Astrocyte (in vitro differentiated cells and primary cell): Measurements from ENCODE around the gene MCF2L2. TPM values are rescaled to one million over a fixed set of nuclear protein-coding genes. Genes with fewer than 3 reads are reported as not detected.

ENCODE experiments used
- DNase-seq: peaks from one replicate; pipeline ENCODE4 v3.0.0-alpha.2; 2010; ENCODE audit warnings: low read depth
- FAIRE-seq: peaks from 2 replicates; lab custom pipeline; 2011; peaks lifted over from hg19 to GRCh38; lab: Jason Lieb, UNC
- H2AFZ ChIP-seq: 2 replicates; pipeline ENCODE4 v1.6.0; 2012; ENCODE audit warnings: low read depth, low read length, inconsistent platforms
- H3K27ac ChIP-seq: 2 replicates; pipeline ENCODE4 v1.5.1; 2011; ENCODE audit warnings: low read depth, low read length, inconsistent platforms
- H3K27me3 ChIP-seq: 2 replicates; pipeline ENCODE4 v1.6.0; 2011; ENCODE audit warnings: low read length, inconsistent platforms; ENCODE audit not compliant: insufficient read depth
- H3K36me3 ChIP-seq: 2 replicates; pipeline ENCODE4 v1.5.1; 2011; ENCODE audit warnings: low read length, inconsistent platforms; ENCODE audit not compliant: insufficient read depth
- H3K4me1 ChIP-seq: 2 replicates; pipeline ENCODE4 v1.5.1; 2011; ENCODE audit warnings: low read length, inconsistent platforms; ENCODE audit not compliant: insufficient read depth
- H3K4me2 ChIP-seq: 2 replicates; pipeline ENCODE4 v1.6.0; 2012; ENCODE audit warnings: low read length, inconsistent platforms
- H3K4me3 ChIP-seq: 2 replicates; pipeline ENCODE4 v1.5.1; 2011; ENCODE audit warnings: low read depth, mild to moderate bottlenecking, low read length, inconsistent platforms; ENCODE audit not compliant: insufficient read depth
- H3K79me2 ChIP-seq: 2 replicates; pipeline ENCODE4 v1.6.0; 2012; ENCODE audit warnings: mild to moderate bottlenecking, low read length, inconsistent platforms; ENCODE audit not compliant: insufficient read depth
- H3K9ac ChIP-seq: 2 replicates; pipeline ENCODE4 v1.6.0; 2012; ENCODE audit warnings: mild to moderate bottlenecking, low read length, inconsistent platforms
- H3K9me3 ChIP-seq: 2 replicates; pipeline ENCODE4 v1.5.1; 2012; ENCODE audit warnings: low read depth, mild to moderate bottlenecking, low read length, inconsistent platforms; ENCODE audit not compliant: insufficient read depth
- H4K20me1 ChIP-seq: 2 replicates; pipeline ENCODE4 v1.6.0; 2012; ENCODE audit warnings: low read length, inconsistent platforms; ENCODE audit not compliant: insufficient read depth
- H3K27ac Mint-ChIP-seq: one replicate; pipeline ENCODE4 v1.8.0; 2021; ENCODE audit warnings: mild to moderate bottlenecking, mixed read lengths; ENCODE audit not compliant: unreplicated experiment
- H3K27me3 Mint-ChIP-seq: one replicate; pipeline ENCODE4 v1.8.0; 2021; ENCODE audit warnings: low read depth, mixed read lengths; ENCODE audit not compliant: unreplicated experiment
- H3K36me3 Mint-ChIP-seq: one replicate; pipeline ENCODE4 v1.8.0; 2021; ENCODE audit warnings: low read depth, mixed read lengths; ENCODE audit not compliant: unreplicated experiment
- H3K4me1 Mint-ChIP-seq: one replicate; pipeline ENCODE4 v1.8.0; 2021; ENCODE audit warnings: low read depth, mixed read lengths; ENCODE audit not compliant: unreplicated experiment
- H3K4me3 Mint-ChIP-seq: one replicate; pipeline ENCODE4 v1.8.0; 2021; ENCODE audit warnings: mild to moderate bottlenecking, moderate library complexity, mixed read lengths; ENCODE audit not compliant: unreplicated experiment
- H3K9me3 Mint-ChIP-seq: one replicate; pipeline ENCODE4 v1.8.0; 2021; ENCODE audit warnings: mild to moderate bottlenecking, mixed read lengths; ENCODE audit not compliant: unreplicated experiment
- EZH2 ChIP-seq: IDR thresholded peaks from 2 replicates; pipeline ENCODE4 v1.6.1; 2012; ENCODE audit warnings: mild to moderate bottlenecking, low read length, inconsistent platforms; ENCODE audit not compliant: insufficient read depth
- total RNA-seq: library from RNA; stranded (reverse); gene quantifications from 2 replicates; pipeline ENCODE4 v1.2.1, GENCODE V29; 2021
- TF ChIP-seq, protein P1 (sequence below): IDR thresholded peaks from 2 replicates; pipeline ENCODE4 v1.5.1; 2011; ENCODE audit warnings: low read depth, mild to moderate bottlenecking, inconsistent platforms, low read length, moderate library complexity; ENCODE audit not compliant: insufficient read depth

MCF2L2 gene
- total RNA-seq, 1 donor from 2014 or later = 0.89 TPM

DNA sequence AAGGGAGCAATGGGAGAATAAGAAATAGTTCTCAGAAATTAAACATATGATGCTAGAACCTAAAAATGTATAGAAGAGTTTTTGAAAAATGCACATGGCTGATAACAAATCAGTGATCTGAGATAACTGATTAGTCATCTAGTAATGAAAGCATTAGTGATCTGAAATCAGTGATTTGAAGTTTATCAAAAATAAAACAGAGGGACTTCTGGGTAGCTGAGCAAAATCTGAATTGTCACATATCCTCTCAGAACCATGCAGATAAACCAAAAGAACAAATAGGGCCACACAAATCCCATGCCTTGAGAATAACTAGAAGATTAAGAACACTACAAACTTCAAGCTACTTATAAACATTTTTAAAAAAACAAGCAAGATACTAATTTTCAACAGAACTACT is 71.5 kb downstream of the MCF2L2 start:
- no peak overlapping the region for H3K9ac ChIP-seq
- Mint-ChIP-seq H3K4me3 (no peak overlapping the region), H3K36me3 (no peaks in the 10 kb centered on the region), H3K4me1 (peaks cover 3% of the 10 kb centered on the region), H3K9me3 (no peaks in the 10 kb centered on the region), H3K27ac (no peak overlapping the region), H3K27me3 (no peaks in the 10 kb centered on the region)
- peaks cover 2% of the 10 kb centered on the region for H3K9me3 ChIP-seq
- H3K4me2 ChIP-seq = no peak overlapping the region
- H3K4me1 ChIP-seq = no peaks in the 10 kb centered on the region
- FAIRE-seq = no peak
- H4K20me1 ChIP-seq = no peaks in the 10 kb centered on the region
- H3K79me2 ChIP-seq = no peaks in the 10 kb centered on the region
- DNase-seq = no peak
- TF ChIP-seq EZH2 = no peak
- TF ChIP-seq, protein P1, sequence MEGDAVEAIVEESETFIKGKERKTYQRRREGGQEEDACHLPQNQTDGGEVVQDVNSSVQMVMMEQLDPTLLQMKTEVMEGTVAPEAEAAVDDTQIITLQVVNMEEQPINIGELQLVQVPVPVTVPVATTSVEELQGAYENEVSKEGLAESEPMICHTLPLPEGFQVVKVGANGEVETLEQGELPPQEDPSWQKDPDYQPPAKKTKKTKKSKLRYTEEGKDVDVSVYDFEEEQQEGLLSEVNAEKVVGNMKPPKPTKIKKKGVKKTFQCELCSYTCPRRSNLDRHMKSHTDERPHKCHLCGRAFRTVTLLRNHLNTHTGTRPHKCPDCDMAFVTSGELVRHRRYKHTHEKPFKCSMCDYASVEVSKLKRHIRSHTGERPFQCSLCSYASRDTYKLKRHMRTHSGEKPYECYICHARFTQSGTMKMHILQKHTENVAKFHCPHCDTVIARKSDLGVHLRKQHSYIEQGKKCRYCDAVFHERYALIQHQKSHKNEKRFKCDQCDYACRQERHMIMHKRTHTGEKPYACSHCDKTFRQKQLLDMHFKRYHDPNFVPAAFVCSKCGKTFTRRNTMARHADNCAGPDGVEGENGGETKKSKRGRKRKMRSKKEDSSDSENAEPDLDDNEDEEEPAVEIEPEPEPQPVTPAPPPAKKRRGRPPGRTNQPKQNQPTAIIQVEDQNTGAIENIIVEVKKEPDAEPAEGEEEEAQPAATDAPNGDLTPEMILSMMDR = no peak
- H3K27ac ChIP-seq = no peak overlapping the region
- H3K36me3 ChIP-seq = no peaks in the 10 kb centered on the region
- no peak overlapping the region for H3K4me3 ChIP-seq
- H3K27me3 ChIP-seq = no peaks in the 10 kb centered on the region
- H2AFZ ChIP-seq = no peak overlapping the region

DNA sequence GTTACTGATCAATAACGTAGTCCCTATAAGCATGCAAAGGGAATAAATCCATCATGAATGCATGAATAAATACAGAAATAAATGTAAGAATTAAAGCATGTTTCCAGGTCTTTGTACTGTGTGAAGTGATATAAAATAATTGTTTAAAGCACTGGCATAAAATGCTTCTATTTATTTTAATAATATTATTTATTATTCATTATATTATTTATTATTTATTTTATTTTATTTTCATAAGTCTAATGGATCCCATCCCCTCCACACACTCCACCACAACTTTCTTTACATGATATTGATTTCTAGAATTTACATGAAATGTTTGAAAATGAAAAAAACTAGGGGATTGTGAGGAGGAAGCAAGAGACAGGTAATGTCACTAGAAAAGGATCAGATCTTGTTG is 73.5 kb downstream of the MCF2L2 start:
- no peaks in the 10 kb centered on the region for H3K4me1 ChIP-seq
- no peaks in the 10 kb centered on the region for H3K27me3 ChIP-seq
- no peak overlapping the region for H3K9ac ChIP-seq
- no peaks in the 10 kb centered on the region for H3K9me3 Mint-ChIP-seq
- DNase-seq (no peak), FAIRE-seq (no peak)
- no peaks in the 10 kb centered on the region for H3K79me2 ChIP-seq
- H3K27me3 Mint-ChIP-seq = no peaks in the 10 kb centered on the region
- H3K36me3 ChIP-seq = no peaks in the 10 kb centered on the region
- TF ChIP-seq EZH2 = no peak
- TF ChIP-seq, protein P1 = no peak
- no peak overlapping the region for H3K27ac ChIP-seq
- no peak overlapping the region for H3K4me3 ChIP-seq
- no peak overlapping the region for H3K4me2 ChIP-seq
- peaks cover 3% of the 10 kb centered on the region for H3K4me1 Mint-ChIP-seq
- H4K20me1 ChIP-seq = no peaks in the 10 kb centered on the region
- H3K9me3 ChIP-seq = peaks cover 2% of the 10 kb centered on the region
- no peak overlapping the region for H2AFZ ChIP-seq
- H3K4me3 Mint-ChIP-seq = no peak overlapping the region
- no peak overlapping the region for H3K27ac Mint-ChIP-seq
- H3K36me3 Mint-ChIP-seq = no peaks in the 10 kb centered on the region

DNA sequence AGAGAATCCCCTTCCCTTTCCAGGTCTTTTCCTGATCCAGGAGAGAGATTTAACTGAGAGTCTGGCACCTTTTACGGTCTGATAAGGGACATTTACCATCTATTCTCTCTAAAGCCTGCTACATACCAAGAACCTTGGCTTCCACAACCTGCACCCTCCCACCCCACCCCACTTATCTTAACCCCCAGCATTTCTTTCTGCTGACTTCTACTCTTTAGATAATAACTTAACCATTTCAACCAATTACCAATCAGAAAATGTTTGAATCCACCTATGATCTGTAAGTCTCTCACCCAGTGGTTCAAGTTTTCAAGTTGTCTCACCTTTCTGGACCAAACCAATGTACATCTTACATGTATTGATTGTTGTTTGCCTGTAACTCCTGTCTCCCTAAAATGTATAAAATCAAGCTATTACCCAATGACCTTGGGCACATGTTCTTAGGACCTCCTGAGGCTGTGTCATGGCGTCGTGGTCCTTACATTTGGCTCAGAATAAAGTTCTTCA is 74.0 kb downstream of the MCF2L2 start:
- Histone ChIP-seq H3K36me3 (no peaks in the 10 kb centered on the region), H3K4me3 (no peak overlapping the region), H3K4me1 (no peaks in the 10 kb centered on the region), H2AFZ (no peak overlapping the region), H3K79me2 (no peaks in the 10 kb centered on the region), H3K9me3 (peaks cover 2% of the 10 kb centered on the region), H3K4me2 (no peak overlapping the region), H3K27me3 (no peaks in the 10 kb centered on the region), H3K9ac (no peak overlapping the region), H3K27ac (no peak overlapping the region), H4K20me1 (no peaks in the 10 kb centered on the region)
- no peaks in the 10 kb centered on the region for H3K36me3 Mint-ChIP-seq
- H3K27ac Mint-ChIP-seq = no peak overlapping the region
- DNase-seq = no peak
- no peak overlapping the region for H3K4me3 Mint-ChIP-seq
- TF ChIP-seq, protein P1 = no peak
- no peak for TF ChIP-seq EZH2
- no peaks in the 10 kb centered on the region for H3K27me3 Mint-ChIP-seq
- peaks cover 3% of the 10 kb centered on the region for H3K4me1 Mint-ChIP-seq
- no peak for FAIRE-seq
- no peaks in the 10 kb centered on the region for H3K9me3 Mint-ChIP-seq
